SU-DHL-6 (cell line): Measurements from ENCODE around the gene FURIN.

ENCODE experiments used
- CTCF ChIP-seq: fragments of 200-600 bp; sonication (generic); IDR thresholded peaks from one replicate; pipeline ENCODE4 v1.5.1; 2017; ENCODE audit warnings: antibody characterized with exemption, mild to moderate bottlenecking, low read length, moderate library complexity; ENCODE audit not compliant: insufficient read depth, poor library complexity, severe bottlenecking
- EZH2phosphoT487 ChIP-seq: fragments of 200-600 bp; sonication (generic), shearing (Covaris generic); conservative IDR thresholded peaks from 2 replicates; pipeline ENCODE4 v1.6.1; 2018; ENCODE audit warnings: mild to moderate bottlenecking, antibody characterized with exemption, low read length, moderate library complexity, mixed read lengths

- TF ChIP-seq CTCF, result no peak
- no peak for TF ChIP-seq EZH2phosphoT487
Observed at GRCh38 chr15:90907838-90908507, 39.6 kb downstream of the FURIN start.
